HFFc6 (cell line): Measurements from ENCODE around the gene SAC3D1. TPM values are rescaled to one million over a fixed set of nuclear protein-coding genes. Genes with fewer than 3 reads are reported as not detected.
"Not testable (repeated sequence)": the region's sequence is repeated elsewhere in the genome, so short reads cannot be mapped to it uniquely, and the experiment has no call there.

ENCODE experiments used
- DNase-seq: peaks from one replicate; pipeline ENCODE4 v3.0.0-alpha.2; 2018
- H3K27ac Mint-ChIP-seq: 2 replicates; pipeline ENCODE4 v1.8.0; 2020; ENCODE audit warnings: mild to moderate bottlenecking, mixed read lengths
- H3K27me3 Mint-ChIP-seq: 2 replicates; pipeline ENCODE4 v1.8.0; 2021; ENCODE audit warnings: mild to moderate bottlenecking, moderate library complexity, mixed read lengths; ENCODE audit not compliant: insufficient read depth
- H3K36me3 Mint-ChIP-seq: 2 replicates; pipeline ENCODE4 v1.8.0; 2021; ENCODE audit warnings: low read depth, mixed read lengths
- H3K4me1 Mint-ChIP-seq: 2 replicates; pipeline ENCODE4 v1.8.0; 2020; ENCODE audit warnings: low read depth, mixed read lengths
- H3K4me3 Mint-ChIP-seq: 2 replicates; pipeline ENCODE4 v1.8.0; 2020; ENCODE audit warnings: mild to moderate bottlenecking, moderate library complexity, mixed read lengths
- H3K9me3 Mint-ChIP-seq: 2 replicates; pipeline ENCODE4 v1.8.0; 2020; ENCODE audit warnings: mild to moderate bottlenecking, mixed read lengths
- total RNA-seq, 6 experiments: library from RNA; stranded (reverse); fragmentation: NEBNext Ultra II Directional; extraction: Animal tissue kit (Norgen Biotek cat#: 25700); gene quantifications; 2 replicates in 1 of 6; 3 replicates in 5 of 6; pipeline ENCODE4 v1.2.3, GENCODE V29; 2021
- TF ChIP-seq, protein P1 (sequence below): fragments of 200-600 bp; sonication (generic); IDR thresholded peaks from 2 replicates; pipeline ENCODE4 v1.5.0; 2021; ENCODE audit warnings: antibody characterized with exemption, mild to moderate bottlenecking

Gene SAC3D1
- total RNA-seq, 6 experiments from 2014 or later, result 15.3 to 21.5 (median 18.0) TPM

DNA sequence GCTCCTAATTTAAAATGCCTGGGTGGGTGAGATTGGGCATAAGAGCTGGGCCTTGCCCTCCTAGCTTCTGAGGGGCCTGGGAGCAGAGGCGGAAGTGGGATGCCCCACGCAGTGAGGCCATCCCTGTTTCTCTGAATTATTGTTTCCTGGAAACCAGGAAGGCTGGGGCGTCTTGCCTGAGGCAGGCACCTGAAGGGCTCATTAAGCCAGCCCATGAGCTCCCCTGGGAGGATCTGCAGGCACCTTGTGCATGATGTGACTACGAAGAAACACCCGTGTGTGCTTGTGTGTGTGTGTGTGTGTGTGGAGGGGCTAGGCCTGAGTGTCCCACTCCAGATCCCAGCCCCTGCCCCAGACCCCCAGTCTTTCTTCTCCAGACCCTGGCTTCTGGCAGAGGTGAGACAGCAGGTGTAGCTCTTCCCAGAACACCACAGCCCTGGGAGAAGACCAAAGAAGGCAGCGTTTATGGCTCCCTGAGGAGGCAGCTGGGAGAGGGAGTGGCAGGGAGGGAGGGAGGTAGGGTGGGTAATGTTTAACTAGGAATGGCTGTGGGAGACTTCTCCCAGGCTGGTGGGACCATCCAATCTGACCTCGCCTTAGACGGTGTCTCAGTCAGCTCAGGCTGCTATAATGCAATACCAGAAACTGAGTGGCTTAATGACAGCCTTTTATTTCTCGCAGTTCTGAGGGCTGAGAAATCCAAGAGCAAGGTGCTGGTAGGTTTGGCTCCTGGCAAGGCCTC lies 42.1 kb upstream of the SAC3D1 start:
- peaks cover 5% of the 10 kb centered on the region; the same call in 1 of the 2 replicates for H3K27me3 Mint-ChIP-seq
- H3K4me1 Mint-ChIP-seq, result peaks cover 14% of the 10 kb centered on the region
- no peak for DNase-seq
- no peak overlapping the region for H3K27ac Mint-ChIP-seq
- no peaks in the 10 kb centered on the region for H3K9me3 Mint-ChIP-seq
- H3K36me3 Mint-ChIP-seq, result no peaks in the 10 kb centered on the region
- TF ChIP-seq, protein P1, sequence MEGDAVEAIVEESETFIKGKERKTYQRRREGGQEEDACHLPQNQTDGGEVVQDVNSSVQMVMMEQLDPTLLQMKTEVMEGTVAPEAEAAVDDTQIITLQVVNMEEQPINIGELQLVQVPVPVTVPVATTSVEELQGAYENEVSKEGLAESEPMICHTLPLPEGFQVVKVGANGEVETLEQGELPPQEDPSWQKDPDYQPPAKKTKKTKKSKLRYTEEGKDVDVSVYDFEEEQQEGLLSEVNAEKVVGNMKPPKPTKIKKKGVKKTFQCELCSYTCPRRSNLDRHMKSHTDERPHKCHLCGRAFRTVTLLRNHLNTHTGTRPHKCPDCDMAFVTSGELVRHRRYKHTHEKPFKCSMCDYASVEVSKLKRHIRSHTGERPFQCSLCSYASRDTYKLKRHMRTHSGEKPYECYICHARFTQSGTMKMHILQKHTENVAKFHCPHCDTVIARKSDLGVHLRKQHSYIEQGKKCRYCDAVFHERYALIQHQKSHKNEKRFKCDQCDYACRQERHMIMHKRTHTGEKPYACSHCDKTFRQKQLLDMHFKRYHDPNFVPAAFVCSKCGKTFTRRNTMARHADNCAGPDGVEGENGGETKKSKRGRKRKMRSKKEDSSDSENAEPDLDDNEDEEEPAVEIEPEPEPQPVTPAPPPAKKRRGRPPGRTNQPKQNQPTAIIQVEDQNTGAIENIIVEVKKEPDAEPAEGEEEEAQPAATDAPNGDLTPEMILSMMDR, result no peak
- no peak overlapping the region for H3K4me3 Mint-ChIP-seq

DNA sequence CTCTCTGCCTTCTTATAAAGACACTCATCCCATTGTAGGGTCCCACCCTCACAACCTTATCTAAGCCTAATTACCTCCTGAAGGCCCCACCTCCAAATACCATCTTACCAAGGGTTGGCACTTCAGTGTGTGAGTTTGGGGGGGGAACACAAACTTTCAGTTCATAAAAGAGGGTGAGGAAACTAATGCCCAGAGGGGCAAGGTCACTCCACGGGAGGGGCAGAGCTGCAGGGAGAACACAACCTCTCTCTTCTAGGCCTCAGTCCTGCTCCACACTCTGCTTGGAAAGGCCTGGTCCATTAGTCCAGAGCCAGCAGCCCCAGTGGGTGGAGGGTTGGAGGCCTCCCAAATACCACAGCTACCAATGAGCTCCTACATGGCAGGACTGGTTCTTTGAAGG lies 41.5 kb upstream of the SAC3D1 start:
- Mint-ChIP-seq H3K36me3 (no peaks in the 10 kb centered on the region), H3K4me1 (peaks cover 14% of the 10 kb centered on the region), H3K4me3 (no peak overlapping the region), H3K9me3 (no peaks in the 10 kb centered on the region), H3K27me3 (peaks cover 4% of the 10 kb centered on the region; the same call in 1 of the 2 replicates), H3K27ac (no peak overlapping the region)
- TF ChIP-seq, protein P1, result no peak
- no peak for DNase-seq

DNA sequence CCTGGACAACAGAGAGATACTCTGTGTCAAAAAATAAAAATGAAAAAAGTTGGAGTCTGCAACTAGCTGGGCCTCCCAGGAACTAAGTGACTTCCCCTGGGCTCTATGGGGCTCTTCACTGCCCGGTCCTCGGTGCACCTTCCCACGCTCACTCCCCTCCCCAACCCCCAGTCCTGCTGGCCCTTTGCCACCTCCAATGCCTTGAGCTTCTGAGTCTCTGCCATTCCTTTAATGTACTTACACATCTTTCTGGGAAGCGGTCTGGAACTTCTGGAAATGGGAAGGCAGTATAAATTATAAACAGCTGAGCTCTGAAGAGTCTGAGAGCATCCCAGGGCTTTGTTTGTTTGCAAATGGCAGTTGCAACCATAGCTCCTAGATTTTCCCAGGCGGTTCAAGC lies 38.3 kb upstream of the SAC3D1 start:
- Mint-ChIP-seq H3K36me3 (no peaks in the 10 kb centered on the region), H3K4me3 (no peak overlapping the region), H3K9me3 (no peaks in the 10 kb centered on the region), H3K27me3 (peaks cover 3% of the 10 kb centered on the region; the same call in 1 of the 2 replicates), H3K27ac (no peak overlapping the region), H3K4me1 (peaks cover 21% of the 10 kb centered on the region)
- TF ChIP-seq, protein P1, result no peak
- DNase-seq, result no peak

DNA sequence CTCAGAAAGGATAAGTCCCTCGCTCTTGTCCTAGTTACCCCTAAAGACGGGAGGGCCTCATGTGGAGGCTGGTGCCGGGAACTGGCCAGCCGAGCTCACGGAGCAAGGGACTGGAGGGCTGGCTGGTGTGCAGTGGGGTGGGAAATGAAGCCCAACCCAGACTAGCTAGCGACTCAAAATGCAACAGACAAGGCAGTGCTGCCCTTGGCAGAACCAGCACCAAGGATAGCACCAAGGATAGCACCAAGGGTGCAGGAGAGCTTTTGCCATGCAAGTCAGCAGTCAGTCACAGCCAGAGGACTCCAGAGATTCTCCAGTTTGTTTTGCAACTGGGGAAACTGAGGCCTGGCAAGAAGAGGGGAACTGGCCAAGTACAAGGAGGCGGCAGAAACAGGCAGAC lies 37.7 kb upstream of the SAC3D1 start:
- Mint-ChIP-seq H3K36me3 (no peaks in the 10 kb centered on the region), H3K4me3 (no peak overlapping the region), H3K27me3 (peaks cover 3% of the 10 kb centered on the region; the same call in 1 of the 2 replicates), H3K9me3 (no peaks in the 10 kb centered on the region), H3K4me1 (peaks cover 26% of the 10 kb centered on the region), H3K27ac (no peak overlapping the region)
- peak; percentile 39 for DNase-seq
- TF ChIP-seq, protein P1, result no peak

DNA sequence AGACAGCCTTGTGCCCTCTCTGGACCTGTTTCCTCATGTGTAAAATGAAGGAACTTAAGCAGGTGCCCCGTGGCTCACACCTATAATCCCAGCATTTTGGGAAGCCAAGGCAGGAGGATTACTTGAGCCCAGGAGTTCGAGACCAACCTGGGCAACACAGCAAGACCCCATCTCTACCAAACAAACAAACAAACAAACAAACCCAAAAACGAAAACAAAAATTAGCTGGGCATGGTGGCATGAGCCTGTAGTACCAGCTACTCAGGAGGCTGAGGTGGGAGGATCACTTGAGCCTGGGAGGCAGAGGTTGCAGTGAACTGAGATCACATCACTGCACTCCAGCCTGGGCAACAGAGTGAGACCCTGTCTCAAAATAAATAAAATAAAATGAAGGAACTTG lies 37.0 kb upstream of the SAC3D1 start:
- not testable (repeated sequence) for H3K4me3 Mint-ChIP-seq, H3K27ac Mint-ChIP-seq, H3K27me3 Mint-ChIP-seq, DNase-seq, H3K36me3 Mint-ChIP-seq, H3K9me3 Mint-ChIP-seq
- peaks cover 26% of the 10 kb centered on the region for H3K4me1 Mint-ChIP-seq

DNA sequence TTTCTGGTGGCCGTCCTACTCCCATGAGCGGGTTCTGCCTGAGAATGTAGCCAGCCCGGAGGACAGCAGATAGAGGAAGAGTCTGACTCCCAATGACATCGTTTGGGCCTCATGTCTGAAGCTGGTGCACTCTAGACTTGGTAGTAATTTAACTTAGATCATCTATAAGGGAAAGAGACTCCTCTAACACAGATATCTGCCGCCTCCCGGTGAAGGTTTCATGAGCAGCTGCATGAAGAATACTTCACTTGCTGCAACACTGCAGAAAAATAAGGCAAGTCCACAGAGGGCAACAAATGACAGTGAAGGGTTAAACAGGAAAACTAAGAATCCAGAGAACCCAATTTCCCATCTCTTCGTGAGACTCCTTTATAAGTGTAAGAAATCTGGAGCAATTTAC lies 33.0 kb upstream of the SAC3D1 start:
- H3K36me3 Mint-ChIP-seq, result no peaks in the 10 kb centered on the region
- TF ChIP-seq, protein P1, result no peak
- no peak for DNase-seq
- H3K4me1 Mint-ChIP-seq, result peaks cover 30% of the 10 kb centered on the region
- no peak overlapping the region for H3K4me3 Mint-ChIP-seq
- H3K27me3 Mint-ChIP-seq, result peaks cover 4% of the 10 kb centered on the region; the same call in 1 of the 2 replicates
- H3K9me3 Mint-ChIP-seq, result no peaks in the 10 kb centered on the region
- H3K27ac Mint-ChIP-seq, result peak overlapping the region; percentile 95
